ENCODE results near the gene RAD51B.

GRCh38 chr14:68291820-68292219 is 472.2 kb downstream of the RAD51B start:
- TF ChIP-seq CTCF (IDR thresholded peaks at IDR 0.05) = no peak
- TF ChIP-seq POLR2A (IDR thresholded peaks at IDR 0.05) = no peak
